GM06990 (cell line): ENCODE results near the gene RAD9B.
"Not testable (repeated sequence)": the region's sequence is repeated elsewhere in the genome, so short reads cannot be mapped to it uniquely, and the experiment has no call there.

Experiments used
- DNase-seq: peaks from one replicate; pipeline ENCODE4 v3.0.0-alpha.2; 2011; ENCODE audit not compliant: insufficient read length; ENCODE audit errors: extremely low read depth
- H3K27me3 ChIP-seq: replicated peaks from 2 replicates; pipeline ENCODE4 v1.6.0; 2011; ENCODE audit warnings: low read length; ENCODE audit not compliant: control insufficient read depth, insufficient read depth
- H3K36me3 ChIP-seq: 2 replicates; pipeline ENCODE4 v1.5.1; 2011; ENCODE audit warnings: low read length; ENCODE audit not compliant: control insufficient read depth, insufficient read depth
- H3K4me3 ChIP-seq: replicated peaks from 2 replicates; pipeline ENCODE4 v1.5.1; 2011; ENCODE audit warnings: low read depth, mild to moderate bottlenecking, control low read depth, low read length
- CTCF ChIP-seq: IDR thresholded peaks from 2 replicates; pipeline ENCODE4 v1.5.1; 2011; ENCODE audit warnings: low read length, control low read depth, mild to moderate bottlenecking, inconsistent platforms; ENCODE audit not compliant: insufficient read depth, poor library complexity, severe bottlenecking

RAD9B gene

GRCh38 chr12:110516995-110517394 is 14.9 kb downstream of the RAD9B start:
- DNase-seq = no peak
- H3K27me3 ChIP-seq = no peaks in the 10 kb centered on the region
- no peak for TF ChIP-seq CTCF

GRCh38 chr12:110518014-110518413 is 15.9 kb downstream of the RAD9B start:
- not testable (repeated sequence) for H3K36me3 ChIP-seq, DNase-seq, H3K4me3 ChIP-seq, H3K27me3 ChIP-seq

More at GRCh38 chr12:110516995-110517394, 14.9 kb downstream of the RAD9B start:
- Histone ChIP-seq H3K4me3 (no peak overlapping the region), H3K36me3 (no peaks in the 10 kb centered on the region)

GRCh38 chr12:110520876-110521712 is 19.0 kb downstream of the RAD9B start:
- H3K36me3 ChIP-seq, H3K4me3 ChIP-seq, H3K27me3 ChIP-seq, DNase-seq: not testable (repeated sequence)

- TF ChIP-seq CTCF = no peak
- H3K27me3 ChIP-seq = no peaks in the 10 kb centered on the region
- peaks cover 2% of the 10 kb centered on the region; the same call in 1 of the 2 replicates for H3K36me3 ChIP-seq
- H3K4me3 ChIP-seq = no peak overlapping the region
- DNase-seq = no peak
Observed at GRCh38 chr12:110528277-110528839, 26.2 kb downstream of the RAD9B start.

GRCh38 chr12:110530511-110530910 is 28.4 kb downstream of the RAD9B start:
- H3K4me3 ChIP-seq = no peak overlapping the region
- no peak for DNase-seq
- no peak for TF ChIP-seq CTCF
- peaks cover 2% of the 10 kb centered on the region; the same call in 1 of the 2 replicates for H3K36me3 ChIP-seq
- H3K27me3 ChIP-seq = no peaks in the 10 kb centered on the region

GRCh38 chr12:110531741-110532333 is 29.7 kb downstream of the RAD9B start:
- Histone ChIP-seq H3K4me3 (no peak overlapping the region), H3K27me3 (no peaks in the 10 kb centered on the region), H3K36me3 (peaks cover 5% of the 10 kb centered on the region)
- no peak for TF ChIP-seq CTCF
- DNase-seq = peak; percentile 57
